K562 (cell line): ENCODE data around the gene NUP35. TPM values are rescaled to one million over a fixed set of nuclear protein-coding genes. Genes with fewer than 3 reads are reported as not detected.

ENCODE experiments used
- ATAC-seq: fragments of 200-7000 bp; cut with Tn5 transposase; 3 replicates; pipeline ENCODE4 v1.9.1; 2020; ENCODE audit warnings: moderate library complexity
- BruUV-seq: library from RNA; stranded (reverse); fragments of 400-500 nt; replicated peaks from 2 replicates; lab custom pipeline; 2021; lab: Mats Ljungman, UMichigan
- CTCF ChIA-PET: fragments of 300-600 bp; formaldehyde crosslinking; extraction: SDS; loops from one replicate; lab custom pipeline; 2021; ENCODE audit warnings: low intra/inter-chr PET ratio; lab: Yijun Ruan, JAX
- POLR2A ChIA-PET: fragments of 300-600, 350-650 bp; sonication (Branson Sonifier 250); formaldehyde crosslinking; extraction: SDS; loops from one replicate; lab custom pipeline; 2021; ENCODE audit warnings: antibody characterized with exemption, inconsistent platforms; lab: Yijun Ruan, JAX
- DNase-seq, 4 experiments: peaks; one replicate each; pipeline versions ENCODE4 v3.0.0 to v3.0.0-alpha.2; 2011 to 2018; ENCODE audit warnings: low spot score in 3 of 4, mixed read lengths in 3 of 4; ENCODE audit errors: extremely low read depth in 1 of 4
- FAIRE-seq: peaks from 2 replicates; lab custom pipeline; 2011; peaks lifted over from hg19 to GRCh38; lab: Jason Lieb, UNC
- H2AFZ ChIP-seq: 2 replicates; pipeline ENCODE4 v1.6.0; 2011; ENCODE audit warnings: low read depth, low read length, control low read depth, inconsistent platforms
- H3K27ac ChIP-seq: fragments of 200-600 bp; 3 replicates; pipeline ENCODE4 v1.8.0; 2011; ENCODE audit warnings: low read depth, mild to moderate bottlenecking, control low read depth, inconsistent platforms, low read length, moderate library complexity, mixed read lengths; ENCODE audit errors: extremely low read depth
- H3K27me3 ChIP-seq, 2 experiments: fragments of 300-600 bp in 1 of 2; 2 replicates in 1 of 2; 3 replicates in 1 of 2; pipeline versions ENCODE4 v1.6.0 to v1.8.0; 2011; ENCODE audit warnings: inconsistent platforms in 2 of 2, low read length in 2 of 2, mild to moderate bottlenecking in 1 of 2, mixed read lengths in 1 of 2, moderate library complexity in 1 of 2; ENCODE audit not compliant: control insufficient read depth in 2 of 2, insufficient read depth in 2 of 2
- H3K36me3 ChIP-seq: fragments of 300-600 bp; 3 replicates; pipeline ENCODE4 v1.8.0; 2011; ENCODE audit warnings: mild to moderate bottlenecking, low read length, inconsistent platforms; ENCODE audit not compliant: control insufficient read depth, insufficient read depth
- H3K4me1 ChIP-seq, 2 experiments: fragments of 200-600 bp in 1 of 2; replicated peaks in 1 of 2; 2 replicates in 1 of 2; 3 replicates in 1 of 2; pipeline versions ENCODE4 v1.5.1 to v1.8.0; 2011; ENCODE audit warnings: inconsistent platforms in 2 of 2, low read length in 2 of 2, mild to moderate bottlenecking in 1 of 2, mixed read lengths in 1 of 2, moderate library complexity in 1 of 2; ENCODE audit not compliant: control insufficient read depth in 2 of 2, insufficient read depth in 2 of 2
- H3K4me2 ChIP-seq: 2 replicates; pipeline ENCODE4 v1.6.1; 2011; ENCODE audit warnings: low read length, control low read depth, inconsistent platforms, mixed read lengths; ENCODE audit not compliant: insufficient read depth
- H3K4me3 ChIP-seq: fragments of 200-600 bp; sonication (generic), shearing (Covaris generic); 2 replicates; pipeline ENCODE4 v1.5.1; 2016; ENCODE audit warnings: control low read depth, inconsistent platforms
- H3K79me2 ChIP-seq: fragments of 200-600 bp; 3 replicates; pipeline ENCODE4 v1.8.0; 2011; ENCODE audit warnings: low read length, inconsistent platforms; ENCODE audit not compliant: control insufficient read depth, insufficient read depth
- H3K9ac ChIP-seq, 2 experiments: 2 replicates each; pipeline versions ENCODE4 v1.6.0 to v1.6.1; 2011; ENCODE audit warnings: low read depth in 2 of 2, low read length in 2 of 2, control low read depth in 1 of 2, inconsistent platforms in 1 of 2, mild to moderate bottlenecking in 1 of 2, mixed read lengths in 1 of 2; ENCODE audit not compliant: insufficient read depth in 1 of 2
- H3K9me1 ChIP-seq: one replicate; pipeline ENCODE4 v1.6.0; 2011; ENCODE audit warnings: inconsistent platforms, mild to moderate bottlenecking, low read length, moderate library complexity; ENCODE audit not compliant: control insufficient read depth, insufficient read depth
- H3K9me3 ChIP-seq: replicated peaks from 2 replicates; pipeline ENCODE4 v1.5.1; 2011; ENCODE audit warnings: low read depth, low read length, inconsistent platforms; ENCODE audit not compliant: control insufficient read depth, insufficient read depth
- H4K20me1 ChIP-seq: replicated peaks from 2 replicates; pipeline ENCODE4 v1.6.1; 2011; ENCODE audit warnings: low read length, inconsistent platforms, mixed read lengths; ENCODE audit not compliant: control insufficient read depth, insufficient read depth
- ARID3A ChIP-seq: IDR thresholded peaks from 2 replicates; pipeline ENCODE4 v1.6.1; 2012; ENCODE audit warnings: low read depth, low read length, improper control_type of control experiment, borderline replicate concordance
- ATF3 ChIP-seq, 2 experiments: fragments of 450-650 bp in 1 of 2; sonication (generic) in 1 of 2; formaldehyde crosslinking in 1 of 2; IDR thresholded peaks in 1 of 2; conservative IDR thresholded peaks in 1 of 2; 2 replicates each; pipeline versions ENCODE4 v1.6.1 to v1.8.1; 2016 to 2023; ENCODE audit warnings: mild to moderate bottlenecking in 2 of 2, moderate library complexity in 2 of 2, inconsistent platforms in 1 of 2, missing genetic modification reagents in 1 of 2
- DACH1 ChIP-seq: fragments of 450-650 bp; IDR thresholded peaks from 2 replicates; pipeline ENCODE4 v1.6.1; 2018; ENCODE audit not compliant: partially characterized antibody
- HEY1 ChIP-seq: fragments of 250-450 bp; sonication (Bioruptor Pico); IDR thresholded peaks from 2 replicates; pipeline ENCODE4 v1.5.0; 2020; ENCODE audit warnings: mild to moderate bottlenecking, moderate library complexity, borderline replicate concordance
- KLF1 ChIP-seq: fragments of 450-650 bp; IDR thresholded peaks from 2 replicates; pipeline ENCODE4 v1.6.1; 2016; ENCODE audit warnings: missing genetic modification characterization, missing compliant biosample characterization
- NCOA4 ChIP-seq: fragments of 450-650 bp; IDR thresholded peaks from 2 replicates; pipeline ENCODE4 v1.6.1; 2018; ENCODE audit warnings: mild to moderate bottlenecking; ENCODE audit not compliant: partially characterized antibody
- SMARCA4 ChIP-seq: fragments of 450-650 bp; IDR thresholded peaks from 2 replicates; pipeline ENCODE4 v1.6.1; 2016
- SRSF9 ChIP-seq: fragments of 200-400 bp; formaldehyde crosslinking; IDR thresholded peaks from 2 replicates; pipeline ENCODE4 v1.6.1; 2017; ENCODE audit warnings: low read depth, low read length, borderline replicate concordance
- TBL1XR1 ChIP-seq, 2 experiments: IDR thresholded peaks; 2 replicates each; pipeline ENCODE4 v1.6.1; 2012; ENCODE audit warnings: improper control_type of control experiment in 2 of 2, low read length in 2 of 2, mild to moderate bottlenecking in 1 of 2
- ZBED1 ChIP-seq: IDR thresholded peaks from 2 replicates; pipeline ENCODE4 v1.6.1; 2014
- ZNF696 ChIP-seq: fragments of 250-450 bp; sonication (Bioruptor Pico); conservative IDR thresholded peaks from 2 replicates; pipeline ENCODE4 v1.4.0; 2020; ENCODE audit warnings: mild to moderate bottlenecking, moderate library complexity
- WGBS: fragments of 100-300 bp; shearing (Covaris generic); methylation state at CpG from one replicate; pipeline ENCODE4 v1.1.6; 2016; ENCODE audit warnings: low coverage, mixed read lengths; ENCODE audit not compliant: insufficient coverage; ENCODE audit errors: missing lambda C conversion rate; 5-methylcytosine and 5-hydroxymethylcytosine counted together
- in situ Hi-C: fragments of 300-500 bp; cut with MboI; formaldehyde crosslinking; loops from 4 replicates; pipeline ENCODE4 v1.15.0; 2018; ENCODE audit warnings: inconsistent platforms, mixed read lengths
- intact Hi-C: fragments of 100-400 bp; cut with micrococcal nuclease; formaldehyde crosslinking; loops from 2 replicates; pipeline ENCODE4 v1.14.2; 2022
- polyA plus RNA-seq, 8 experiments: library from polyadenylated mRNA; depleted of rRNA in 4 of 8; stranded (reverse) in 5 of 8; unstranded in 3 of 8; fragments of >200 nt; fragmentation: Nextera tagmentation in 2 of 8; fragmentation: Illumina TruSeq in 1 of 8; extraction: Ambion mirVana in 2 of 8; extraction: Trizol in 1 of 8; gene quantifications; 2 replicates each; pipeline versions ENCODE4 v1.2.1 to v1.2.3, GENCODE V29; 2011 to 2014; ENCODE audit warnings: inconsistent platforms in 1 of 8, missing spikeins in 1 of 8
- total RNA-seq, 7 experiments: library from RNA; depleted of rRNA in 6 of 7; stranded (reverse); fragments of >200 nt in 6 of 7; fragmentation: Illumina TruSeq in 2 of 7; extraction: Trizol in 2 of 7; gene quantifications; 2 replicates each; pipeline versions ENCODE4 v1.2.1 to v1.2.3, GENCODE V29; 2011 to 2021; ENCODE audit warnings: low replicate concordance in 1 of 7
- TF ChIP-seq, protein P1 (sequence below): fragments of 250-450 bp; sonication (Bioruptor Pico); IDR thresholded peaks from 2 replicates; pipeline ENCODE4 v1.5.0; 2021

The NUP35 gene
- total and polyA plus RNA-seq, 9 of the 15 experiments (the other 6 are each of a cell fraction or from before 2014, with no cell fraction given): 24.5 to 78.2 (median 51.1) TPM

DNA sequence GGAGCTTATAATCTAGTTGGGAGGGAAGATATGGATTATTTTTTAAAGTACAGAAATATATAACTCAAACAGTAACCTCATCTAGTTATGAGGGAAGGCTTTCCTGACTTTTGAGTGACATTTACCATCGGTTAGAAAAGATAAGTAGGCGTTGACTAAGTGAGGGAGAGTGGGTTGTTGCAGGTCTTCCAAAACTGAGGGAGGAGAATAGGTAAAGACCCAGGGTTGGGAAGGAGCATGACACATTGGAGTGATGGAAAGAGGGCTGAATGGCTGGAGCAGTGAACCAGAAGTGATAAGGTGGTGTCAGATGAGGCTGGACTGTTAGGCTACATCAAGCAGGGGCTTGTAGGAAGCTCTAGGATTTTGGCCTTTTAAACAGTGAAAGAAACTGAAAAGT lies 10.6 kb upstream of the NUP35 start (continued):
- no peak for TF ChIP-seq ZNF696 (CRISPR knock-in tag)
- no peak for TF ChIP-seq NCOA4
- TF ChIP-seq ZBED1: no peak
- TF ChIP-seq TBL1XR1 (IDR thresholded peaks at IDR 0.05; ENCODE audit: low read length in 2 of 2): no peak
- no peak for TF ChIP-seq KLF1 (tag)
- TF ChIP-seq SMARCA4: peak; percentile 33; the same call in 1 of the 2 replicates
- no peak for TF ChIP-seq DACH1
- TF ChIP-seq HEY1 (CRISPR knock-in tag): no peak
- TF ChIP-seq ARID3A: no peak
- no peak for TF ChIP-seq SRSF9

GRCh38 chr2:183117226-183117625 lies 7.0 kb upstream of the NUP35 start:
- Histone ChIP-seq H3K27me3 (no peaks in the 10 kb centered on the region), H3K27ac (no peak overlapping the region), H4K20me1 (no peaks in the 10 kb centered on the region), H3K4me1 (peaks cover 5 to 19% of the 10 kb centered on the region in 2 experiments), H3K9ac (no peak overlapping the region), H3K36me3 (no peaks in the 10 kb centered on the region), H3K4me3 (no peak overlapping the region), H3K4me2 (no peak overlapping the region), H3K9me3 (no peaks in the 10 kb centered on the region), H3K79me2 (no peaks in the 10 kb centered on the region), H3K9me1 (no peaks in the 10 kb centered on the region), H2AFZ (0 out of 2 replicates have a peak overlapping the region, but pooled peaks have one; percentile 11)
- BruUV-seq: no TSS peak
- in situ Hi-C loops: no loop called here
- intact Hi-C loops: no loop called here
- FAIRE-seq: peak; percentile 52
- WGBS: 34% methylated on average over 3 of the region's 3 CpGs
- TF ChIP-seq, protein P1, sequence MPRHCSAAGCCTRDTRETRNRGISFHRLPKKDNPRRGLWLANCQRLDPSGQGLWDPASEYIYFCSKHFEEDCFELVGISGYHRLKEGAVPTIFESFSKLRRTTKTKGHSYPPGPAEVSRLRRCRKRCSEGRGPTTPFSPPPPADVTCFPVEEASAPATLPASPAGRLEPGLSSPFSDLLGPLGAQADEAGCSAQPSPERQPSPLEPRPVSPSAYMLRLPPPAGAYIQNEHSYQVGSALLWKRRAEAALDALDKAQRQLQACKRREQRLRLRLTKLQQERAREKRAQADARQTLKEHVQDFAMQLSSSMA (CRISPR knock-in tag): no peak
- TF ChIP-seq ATF3 (IDR thresholded peaks at IDR 0.05) (0 out of 2 replicates have a peak, but pooled peaks have one; percentile 13), ATF3 (CRISPR knock-in tag; conservative IDR thresholded peaks at IDR 0.05) (no peak)
- ChIA-PET POLR2A (no interaction called here), CTCF (no interaction called here)
- 0 out of 3 replicates have a peak, but pooled peaks have one; percentile 7 for ATAC-seq
- DNase-seq: peak in 1 of 4 experiments; percentile 16
